Activated T-cell treated with anti-CD3 and anti-CD28 coated beads, Interleukin-2, amount 50 U/mL, for 48 hours (primary cell): ENCODE measurements around the gene RAD9A.

Experiments
- DNase-seq, 2 experiments: peaks; one replicate each; pipeline ENCODE4 v3.0.0-alpha.2; 2020

RAD9A gene

GRCh38 chr11:67428052-67429001 lies 36.5 kb downstream of the RAD9A start, which contains the start of gene RPS6KB2:
Gene RPS6KB2, plus strand, starts transcription at chr11:67428494. Its CDS starts 52 bp downstream, at chr11:67428546.
- DNase-seq = peak; percentile 100

GRCh38 chr11:67429038-67429668 lies 37.4 kb downstream of the RAD9A start:
- no peak for DNase-seq

- DNase-seq = no peak
Observed at GRCh38 chr11:67429722-67430121, 37.9 kb downstream of the RAD9A start.

- DNase-seq = no peak
Observed at GRCh38 chr11:67431346-67432249, 39.8 kb downstream of the RAD9A start.

- DNase-seq = peak in 1 of 2 experiments; percentile 25
Observed at GRCh38 chr11:67432655-67433349, 41.0 kb downstream of the RAD9A start.

GRCh38 chr11:67433536-67434394 lies 42.0 kb downstream of the RAD9A start:
- peak; percentile 47 to 54 for DNase-seq

- DNase-seq = peak; percentile 63 to 68
Observed at GRCh38 chr11:67434395-67434881, 42.7 kb downstream of the RAD9A start.

GRCh38 chr11:67435031-67435726 lies 43.4 kb downstream of the RAD9A start:
- peak; percentile 60 to 66 for DNase-seq

GRCh38 chr11:67435727-67436458 lies 44.1 kb downstream of the RAD9A start:
- peak in 1 of 2 experiments; percentile 42 for DNase-seq

GRCh38 chr11:67436459-67437081 lies 44.8 kb downstream of the RAD9A start:
- peak; percentile 86 for DNase-seq

GRCh38 chr11:67437082-67437808 lies 45.5 kb downstream of the RAD9A start, which contains the start of gene PTPRCAP:
Gene PTPRCAP, minus strand, starts transcription at chr11:67437682. Its CDS starts 63 bp downstream, at chr11:67437619.
- DNase-seq = peak; percentile 78 to 79

GRCh38 chr11:67437809-67438157 lies 46.0 kb downstream of the RAD9A start:
- DNase-seq = no peak

GRCh38 chr11:67438158-67438902 lies 46.5 kb downstream of the RAD9A start:
- peak; percentile 85 to 90 for DNase-seq

GRCh38 chr11:67439321-67440228 lies 47.8 kb downstream of the RAD9A start:
- peak; percentile 68 to 74 for DNase-seq

- DNase-seq = peak; percentile 41 to 49
Observed at GRCh38 chr11:67440229-67441097, 48.7 kb downstream of the RAD9A start.
